ENCODE results near the gene EFNB1. TPM values are rescaled to one million over a fixed set of nuclear protein-coding genes. Genes with fewer than 3 reads are reported as not detected.

Gene EFNB1
- total RNA-seq, 4 donors from 2014 or later = 37.1 to 94.2 (median 37.7) TPM

GRCh38 chrX:68852046-68852445 is 23.2 kb downstream of the EFNB1 start:
- no peak for TF ChIP-seq CTCF (IDR thresholded peaks at IDR 0.05; ENCODE audit: low read depth)

- no peak for TF ChIP-seq CTCF (IDR thresholded peaks at IDR 0.05; ENCODE audit: low read depth)
Observed at GRCh38 chrX:68853665-68854251, 24.9 kb downstream of the EFNB1 start.

GRCh38 chrX:68865300-68865699 is 36.5 kb downstream of the EFNB1 start:
- no peak for TF ChIP-seq CTCF (IDR thresholded peaks at IDR 0.05; ENCODE audit: low read depth)

GRCh38 chrX:68865926-68866325 is 37.1 kb downstream of the EFNB1 start:
- TF ChIP-seq CTCF (IDR thresholded peaks at IDR 0.05; ENCODE audit: low read depth) = no peak

- TF ChIP-seq CTCF (IDR thresholded peaks at IDR 0.05; ENCODE audit: low read depth) = no peak
Observed at GRCh38 chrX:68867458-68868112, 38.8 kb downstream of the EFNB1 start.

- TF ChIP-seq CTCF (IDR thresholded peaks at IDR 0.05; ENCODE audit: low read depth) = no peak
Observed at GRCh38 chrX:68868316-68868715, 39.5 kb downstream of the EFNB1 start.

GRCh38 chrX:68868902-68869800 is 40.3 kb downstream of the EFNB1 start:
- TF ChIP-seq CTCF (IDR thresholded peaks at IDR 0.05; ENCODE audit: low read depth) = no peak

Measured in subcutaneous adipose tissue (tissue), 4 donors.